GM12891 (cell line): Measurements from ENCODE around the gene OASL.
A peak's percentile ranks its signal among the peaks of the same experiment; 100 is the strongest.

Source experiments
- DNase-seq: peaks from one replicate; pipeline ENCODE4 v3.0.0; 2011; ENCODE audit warnings: low spot score; ENCODE audit not compliant: insufficient read length
- FAIRE-seq: peaks from 2 replicates; lab custom pipeline; 2011; peaks lifted over from hg19 to GRCh38; lab: Jason Lieb, UNC
- PAX5 ChIP-seq: IDR thresholded peaks from 2 replicates; pipeline ENCODE4 v1.6.1; 2011; ENCODE audit warnings: low read length, moderate library complexity, mild to moderate bottlenecking; ENCODE audit not compliant: insufficient read depth, severe bottlenecking
- POLR2A ChIP-seq: IDR thresholded peaks from 2 replicates; pipeline ENCODE4 v1.6.1; 2011; ENCODE audit warnings: low read depth, low read length, control low read depth
- POLR2AphosphoS5 ChIP-seq: IDR thresholded peaks from 2 replicates; pipeline ENCODE4 v1.6.1; 2011; ENCODE audit warnings: low read depth, low read length, control low read depth
- POU2F2 ChIP-seq: IDR thresholded peaks from 2 replicates; pipeline ENCODE4 v1.6.1; 2011; ENCODE audit warnings: low read depth, mild to moderate bottlenecking, control low read depth, low read length, moderate library complexity
- SPI1 ChIP-seq: IDR thresholded peaks from 2 replicates; pipeline ENCODE4 v1.6.1; 2011; ENCODE audit warnings: low read depth, low read length, control low read depth
- TAF1 ChIP-seq: IDR thresholded peaks from 2 replicates; pipeline ENCODE4 v1.6.1; 2011; ENCODE audit warnings: low read depth, low read length, control low read depth

OASL gene

DNA sequence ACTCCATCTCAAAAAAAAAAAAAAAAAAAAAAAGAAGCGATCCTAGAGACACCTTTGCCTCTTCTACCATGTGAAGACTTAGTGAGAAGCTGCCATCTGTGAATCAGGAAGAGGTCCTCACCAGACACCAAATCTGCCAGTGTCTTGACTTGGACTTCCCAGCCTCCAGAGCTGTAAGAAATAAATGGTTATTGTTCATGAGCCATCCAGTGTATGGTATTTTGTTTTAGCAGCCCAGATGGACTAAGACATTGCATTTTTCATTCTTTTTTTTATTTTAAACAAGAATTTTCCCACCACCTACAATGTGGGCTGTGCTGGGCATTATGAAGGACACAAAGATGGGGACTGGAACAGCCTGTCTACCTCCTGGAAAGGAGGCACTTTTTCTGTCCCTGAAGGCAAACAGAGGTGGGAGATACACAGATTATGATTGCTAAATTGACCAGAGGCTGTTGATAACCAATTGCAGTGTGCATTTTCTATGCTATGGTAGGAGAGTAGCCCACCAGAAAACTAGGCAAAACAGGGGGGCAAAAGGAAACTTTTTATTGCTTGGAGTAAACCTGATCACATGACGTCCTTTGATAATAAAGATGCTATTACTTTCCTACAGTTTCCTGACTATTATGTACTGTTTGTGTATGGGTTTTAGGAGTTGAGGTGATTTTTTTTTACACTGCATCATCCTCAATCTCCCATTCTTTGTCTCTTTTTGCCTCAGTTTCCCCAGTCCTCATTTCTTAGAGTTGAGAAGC lies 20.0 kb downstream of the OASL start:
- TF ChIP-seq PAX5 (no peak), TAF1 (no peak)
- no peak for FAIRE-seq
- no peak for DNase-seq

DNA sequence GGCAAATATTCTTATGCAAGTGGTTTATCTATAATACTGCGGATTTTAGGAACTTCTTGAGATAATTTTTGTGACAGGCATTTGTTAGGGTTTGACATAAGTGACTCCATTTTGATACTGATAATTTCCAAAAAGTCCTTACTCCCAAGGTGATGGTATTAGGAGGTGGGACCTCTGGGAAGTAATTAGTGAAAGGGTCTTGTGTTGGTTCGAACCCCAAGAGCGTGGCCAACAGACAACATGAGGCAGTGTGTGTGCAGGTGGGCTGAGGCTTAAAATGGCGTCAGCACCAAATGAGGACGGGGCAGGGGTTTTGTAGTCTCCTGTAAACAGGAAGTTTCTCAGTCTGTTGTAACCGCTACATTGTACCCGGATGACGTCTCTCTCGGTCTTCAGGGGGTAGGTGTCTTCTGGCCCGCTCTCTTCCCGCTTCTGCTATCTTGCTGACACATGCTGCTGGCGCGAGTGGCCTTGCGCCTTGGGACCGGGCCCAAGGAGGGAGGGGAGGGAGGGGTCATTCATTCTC lies 21.0 kb downstream of the OASL start:
- FAIRE-seq = no peak
- no peak for DNase-seq
- no peak for TF ChIP-seq SPI1
- TF ChIP-seq POU2F2 = no peak
- TF ChIP-seq TAF1 = no peak
- TF ChIP-seq PAX5 = no peak
- no peak for TF ChIP-seq POLR2A
- no peak for TF ChIP-seq POLR2AphosphoS5

DNA sequence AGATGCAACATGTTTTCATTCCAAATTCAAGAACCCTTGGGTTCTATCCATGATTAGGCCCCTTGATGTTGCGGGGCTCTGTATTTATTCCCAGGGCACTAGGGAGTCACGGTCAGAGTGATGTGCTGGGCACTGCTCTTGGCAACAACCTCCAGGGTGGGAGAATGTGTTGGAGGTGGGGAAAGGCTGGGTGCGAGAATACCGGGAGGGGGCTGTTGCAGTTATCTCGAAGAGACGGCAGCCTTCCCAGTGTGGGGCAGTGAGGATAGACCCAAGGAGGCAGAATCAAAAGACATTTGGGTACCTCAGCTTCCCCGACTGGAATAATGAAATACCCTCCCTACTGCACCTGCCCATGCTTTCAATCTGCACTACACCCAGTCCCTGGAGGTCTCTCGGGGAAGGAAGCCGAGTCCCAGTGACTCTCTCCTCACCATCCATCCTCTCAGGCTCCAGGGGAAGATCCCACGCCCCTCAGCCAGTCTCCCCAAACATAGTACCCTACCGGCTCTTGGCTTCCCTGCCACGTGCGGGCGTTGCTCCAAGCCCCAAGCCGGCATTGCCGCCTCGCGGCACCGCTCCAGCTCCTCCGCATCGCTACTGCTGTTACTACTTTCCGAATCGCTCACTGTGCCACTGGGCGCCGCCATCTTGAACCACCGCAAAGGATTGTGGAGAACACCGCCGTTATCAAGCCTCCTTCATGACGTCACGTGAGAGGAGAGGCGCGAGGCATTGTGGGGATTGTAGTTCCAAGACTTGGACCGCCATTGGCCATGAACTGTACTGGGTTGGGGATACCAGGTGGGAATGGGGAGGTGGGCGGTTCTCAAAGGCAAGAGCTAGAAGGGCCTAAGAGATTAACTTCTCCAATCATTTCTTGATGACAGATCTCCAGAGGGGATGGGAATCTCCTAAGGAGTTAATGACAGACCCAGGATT lies 22.9 kb downstream of the OASL start, which contains the start of gene C12orf43:
Gene C12orf43 (minus strand): TSS at position 663 of the 942 bp plus-strand sequence. CDS start 13 bp downstream, at position 650.
- DNase-seq (peak; percentile 73), FAIRE-seq (peak; percentile 99)
- TF ChIP-seq POU2F2 = no peak; the same call in 1 of the 2 replicates
- TF ChIP-seq TAF1 = peak; percentile 86
- TF ChIP-seq POLR2AphosphoS5 = peak; percentile 48; the same call in 1 of the 2 replicates
- TF ChIP-seq SPI1 = no peak
- TF ChIP-seq POLR2A = peak; percentile 84

DNA sequence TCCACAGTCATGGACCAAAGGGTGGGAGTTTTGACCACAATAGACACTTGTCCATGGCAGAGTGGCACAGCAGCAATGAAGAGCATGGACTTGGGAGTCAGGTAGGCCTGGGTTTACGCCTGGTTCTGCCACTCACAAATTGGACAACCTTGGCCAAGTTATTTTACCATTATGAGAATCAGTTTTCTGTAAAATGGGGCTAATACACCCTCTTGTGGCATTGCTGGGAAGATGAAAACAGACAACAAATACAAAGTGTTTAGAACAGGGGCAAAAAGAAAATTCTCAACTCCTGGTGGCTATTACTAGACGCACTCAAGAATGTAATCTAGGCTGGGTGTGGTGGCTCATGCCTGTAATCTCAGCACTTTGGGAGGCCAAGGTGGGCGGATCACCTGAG lies 25.3 kb downstream of the OASL start:
- FAIRE-seq = no peak
- no peak for TF ChIP-seq SPI1
- no peak for TF ChIP-seq PAX5
- TF ChIP-seq POLR2AphosphoS5 = no peak
- TF ChIP-seq POU2F2 = no peak
- DNase-seq = no peak

DNA sequence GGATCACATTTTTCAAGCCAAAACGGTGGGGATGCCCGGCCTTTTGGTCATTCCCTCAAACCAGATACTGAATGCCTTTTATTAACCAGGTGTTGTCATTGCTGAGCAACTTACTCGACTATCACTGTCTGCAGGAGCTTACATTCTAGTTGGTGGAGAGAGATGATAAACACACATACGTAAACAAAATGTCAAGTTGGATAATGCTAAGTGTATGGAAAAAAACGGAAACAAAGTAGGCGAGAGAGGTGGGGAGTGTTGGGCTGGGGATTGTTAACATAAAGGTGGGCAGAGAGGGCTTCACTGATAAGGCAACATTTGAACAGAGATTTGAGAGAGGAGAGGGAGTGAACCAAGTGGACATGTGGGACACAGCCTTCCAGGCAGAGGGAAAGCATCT lies 27.2 kb downstream of the OASL start:
- no peak for DNase-seq
- FAIRE-seq = no peak
- TF ChIP-seq POLR2A (no peak), PAX5 (no peak), TAF1 (no peak), POLR2AphosphoS5 (no peak), SPI1 (no peak), POU2F2 (no peak)

DNA sequence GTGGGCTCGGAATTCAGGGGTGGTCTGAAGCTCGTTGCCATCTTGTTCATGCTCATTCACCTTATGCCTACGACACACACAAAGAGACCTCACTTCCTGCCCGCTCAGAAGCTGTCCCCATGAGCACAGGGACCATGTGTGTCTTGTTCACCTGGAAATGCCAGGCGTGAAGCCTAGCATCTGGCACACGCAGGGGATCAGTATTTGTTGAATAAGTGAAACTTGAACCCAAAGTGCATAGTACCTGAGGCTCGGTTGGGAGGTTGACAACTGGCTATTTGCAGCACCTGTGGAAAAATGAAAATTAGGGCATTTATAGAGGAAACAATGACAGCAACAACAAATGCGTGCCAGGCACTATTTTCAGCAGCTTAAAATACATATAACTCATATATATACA lies 28.2 kb downstream of the OASL start:
- FAIRE-seq (no peak), DNase-seq (no peak)
- TF ChIP-seq POLR2AphosphoS5 (no peak), SPI1 (no peak), POLR2A (no peak), PAX5 (no peak), POU2F2 (no peak), TAF1 (no peak)

DNA sequence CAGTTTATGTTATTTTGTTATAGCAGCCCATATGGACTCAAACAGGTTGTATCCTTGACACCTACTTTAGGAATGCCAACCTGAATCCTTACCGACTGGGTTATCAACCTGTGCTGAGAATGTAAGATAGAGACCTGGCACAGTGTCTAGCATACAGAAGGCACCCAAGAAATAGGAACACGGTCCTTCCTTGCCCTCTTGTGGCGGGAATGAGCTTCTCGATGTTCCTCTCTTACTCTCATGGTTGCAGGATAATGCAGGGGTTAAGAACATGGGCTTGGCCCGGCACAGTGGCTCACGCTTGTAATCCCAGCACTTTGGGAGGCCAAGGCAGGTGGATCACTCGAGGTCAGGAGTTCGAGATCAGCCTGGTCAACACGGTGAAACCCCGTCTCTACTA lies 29.3 kb downstream of the OASL start:
- TF ChIP-seq POU2F2 = no peak
- TF ChIP-seq SPI1 = no peak
- no peak for TF ChIP-seq POLR2A
- TF ChIP-seq PAX5 = no peak
- no peak for TF ChIP-seq TAF1
- TF ChIP-seq POLR2AphosphoS5 = no peak
- no peak for DNase-seq

DNA sequence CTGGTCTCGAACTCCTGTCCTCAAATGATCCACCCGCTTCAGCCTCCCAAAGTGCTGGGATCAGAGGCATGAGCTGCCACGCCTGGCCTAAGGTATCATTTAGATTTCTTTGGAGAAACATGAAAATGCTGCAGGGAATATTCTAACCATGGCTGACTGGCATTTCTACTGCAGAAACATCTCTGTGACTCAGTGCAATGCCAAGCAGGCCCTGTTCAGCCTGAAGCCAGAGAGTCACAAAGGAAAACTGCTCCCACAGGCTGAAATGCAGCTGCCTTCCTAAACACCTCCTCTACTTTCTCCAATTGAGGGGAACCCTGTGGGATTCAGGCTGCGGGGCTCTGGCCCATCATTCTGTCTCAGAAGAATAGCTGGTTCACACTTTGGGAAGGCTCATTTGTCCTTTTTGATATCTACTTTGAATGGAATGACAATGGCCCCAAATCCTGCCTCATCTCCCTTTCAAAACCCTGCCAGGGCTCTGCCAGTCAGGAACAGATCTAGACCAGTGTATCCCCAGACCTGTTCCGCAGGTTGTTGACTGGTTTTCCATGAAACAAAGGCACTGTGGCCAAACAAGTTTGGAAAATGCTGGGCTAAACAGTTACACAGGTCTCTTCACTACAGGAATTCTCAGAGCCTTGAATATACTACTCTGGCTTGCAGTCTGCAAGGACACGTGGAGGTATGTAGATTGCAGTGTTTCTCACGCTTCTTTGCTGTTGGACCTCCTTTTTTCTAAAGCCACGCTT lies 30.5 kb downstream of the OASL start:
- FAIRE-seq = no peak
- DNase-seq = no peak
- TF ChIP-seq PAX5 (no peak), TAF1 (no peak), POLR2AphosphoS5 (no peak), SPI1 (no peak), POU2F2 (no peak), POLR2A (no peak)

More for the DNA sequence above, 29.3 kb downstream of the OASL start:
- FAIRE-seq = no peak

DNA sequence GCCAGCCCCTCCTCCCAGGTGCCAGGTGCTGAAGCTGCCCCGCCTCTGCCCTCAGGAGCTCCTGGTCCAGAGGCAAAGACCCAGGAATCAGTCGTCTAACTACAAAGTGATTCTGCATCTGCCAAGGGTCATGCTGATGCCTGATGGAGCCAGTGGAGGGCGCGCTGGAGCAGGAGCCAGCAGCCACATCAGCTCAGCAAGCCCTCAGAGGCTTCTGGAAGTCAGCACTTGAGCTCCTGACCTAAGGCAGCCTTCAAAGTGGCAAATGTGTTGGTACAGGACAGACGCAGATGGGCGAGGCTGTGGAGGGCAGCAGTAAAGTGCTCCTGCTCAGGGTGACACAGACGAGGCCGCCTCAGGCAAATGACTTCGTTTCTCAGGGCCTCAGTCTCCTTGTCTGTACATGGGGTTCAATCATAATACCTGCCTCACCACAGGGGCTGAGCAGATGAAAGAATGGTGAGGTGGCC lies 33.7 kb downstream of the OASL start:
- FAIRE-seq (peak; percentile 48), DNase-seq (peak; percentile 43)
- TF ChIP-seq PAX5 (no peak), POLR2AphosphoS5 (no peak), SPI1 (no peak), POU2F2 (no peak), POLR2A (no peak), TAF1 (no peak)
